Measurements from ENCODE around the gene ARL13B.

DNA sequence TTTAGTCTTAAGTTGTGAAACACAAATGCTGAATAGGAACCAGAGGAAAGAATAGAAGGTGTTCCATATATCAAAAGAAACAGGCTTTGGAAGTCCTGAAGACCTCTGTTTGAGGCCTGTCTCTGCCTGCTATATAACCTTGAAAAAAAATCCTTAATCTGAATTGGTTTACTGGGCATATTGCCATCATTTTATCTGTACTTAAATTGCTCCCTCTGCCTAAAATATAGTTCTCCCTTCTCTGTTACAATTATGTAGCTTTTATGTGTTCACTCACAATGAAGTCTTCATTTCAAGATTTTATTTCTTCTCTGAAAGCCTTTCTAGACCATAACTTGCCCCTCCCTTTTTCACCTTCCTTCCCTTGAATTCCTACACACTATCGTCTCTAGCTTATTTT is 21.2 kb downstream of the ARL13B start:
- TF ChIP-seq, protein P1, sequence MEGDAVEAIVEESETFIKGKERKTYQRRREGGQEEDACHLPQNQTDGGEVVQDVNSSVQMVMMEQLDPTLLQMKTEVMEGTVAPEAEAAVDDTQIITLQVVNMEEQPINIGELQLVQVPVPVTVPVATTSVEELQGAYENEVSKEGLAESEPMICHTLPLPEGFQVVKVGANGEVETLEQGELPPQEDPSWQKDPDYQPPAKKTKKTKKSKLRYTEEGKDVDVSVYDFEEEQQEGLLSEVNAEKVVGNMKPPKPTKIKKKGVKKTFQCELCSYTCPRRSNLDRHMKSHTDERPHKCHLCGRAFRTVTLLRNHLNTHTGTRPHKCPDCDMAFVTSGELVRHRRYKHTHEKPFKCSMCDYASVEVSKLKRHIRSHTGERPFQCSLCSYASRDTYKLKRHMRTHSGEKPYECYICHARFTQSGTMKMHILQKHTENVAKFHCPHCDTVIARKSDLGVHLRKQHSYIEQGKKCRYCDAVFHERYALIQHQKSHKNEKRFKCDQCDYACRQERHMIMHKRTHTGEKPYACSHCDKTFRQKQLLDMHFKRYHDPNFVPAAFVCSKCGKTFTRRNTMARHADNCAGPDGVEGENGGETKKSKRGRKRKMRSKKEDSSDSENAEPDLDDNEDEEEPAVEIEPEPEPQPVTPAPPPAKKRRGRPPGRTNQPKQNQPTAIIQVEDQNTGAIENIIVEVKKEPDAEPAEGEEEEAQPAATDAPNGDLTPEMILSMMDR (conservative IDR thresholded peaks at IDR 0.05) = no peak
- TF ChIP-seq ZFX (IDR thresholded peaks at IDR 0.05) = no peak

Data from C4-2B (cell line).